H1 (cell line): Measurements from ENCODE around the gene DCAF6. TPM values are rescaled to one million over a fixed set of nuclear protein-coding genes. Genes with fewer than 3 reads are reported as not detected.
"Not testable (repeated sequence)": the region's sequence is repeated elsewhere in the genome, so short reads cannot be mapped to it uniquely, and the experiment has no call there.

Experiments used
- CTCF ChIA-PET: fragments of 300-600 bp; sonication (Branson Sonifier 250); formaldehyde crosslinking; loops from one replicate; lab custom pipeline; 2021; ENCODE audit not compliant: partially characterized antibody; lab: Charles Lee
- POLR2A ChIA-PET: fragments of 300-600 bp; sonication (Branson Sonifier 250); formaldehyde crosslinking; loops from one replicate; lab custom pipeline; 2021; ENCODE audit warnings: inconsistent platforms; ENCODE audit not compliant: partially characterized antibody; lab: Charles Lee
- DNase-seq, 2 experiments: peaks; one replicate each; pipeline versions ENCODE4 v3.0.0 to v3.0.0-alpha.2; 2010 to 2022; ENCODE audit warnings: low spot score in 2 of 2, low read depth in 1 of 2, mixed read lengths in 1 of 2
- FAIRE-seq: peaks from 2 replicates; lab custom pipeline; 2011; peaks lifted over from hg19 to GRCh38; lab: Jason Lieb, UNC
- H2AFZ ChIP-seq: 2 replicates; pipeline ENCODE4 v1.8.1; 2012; ENCODE audit warnings: low read length, inconsistent platforms
- H2AK5ac ChIP-seq: 2 replicates; pipeline ENCODE4 v1.6.1; 2013; ENCODE audit warnings: low read depth, low read length
- H2BK120ac ChIP-seq: replicated peaks from 2 replicates; pipeline ENCODE3; 2013; ENCODE audit warnings: low read depth, low read length, inconsistent platforms
- H2BK12ac ChIP-seq: 2 replicates; pipeline ENCODE4 v1.6.1; 2013; ENCODE audit warnings: low read depth, low read length
- H2BK15ac ChIP-seq: 2 replicates; pipeline ENCODE4 v1.6.1; 2013; ENCODE audit warnings: low read length
- H2BK20ac ChIP-seq: 2 replicates; pipeline ENCODE4 v1.6.1; 2013; ENCODE audit warnings: low read length
- H2BK5ac ChIP-seq: 2 replicates; pipeline ENCODE4 v1.6.1; 2013; ENCODE audit warnings: low read depth, low read length
- H3K14ac ChIP-seq: 2 replicates; pipeline ENCODE4 v1.6.1; 2013; ENCODE audit warnings: inconsistent platforms; ENCODE audit not compliant: insufficient read length
- H3K18ac ChIP-seq: 2 replicates; pipeline ENCODE4 v1.6.1; 2013; ENCODE audit warnings: low read length; ENCODE audit errors: extremely low read depth
- H3K23ac ChIP-seq: 2 replicates; pipeline ENCODE4 v1.6.1; 2013; ENCODE audit warnings: inconsistent platforms; ENCODE audit not compliant: insufficient read length
- H3K23me2 ChIP-seq: 2 replicates; pipeline ENCODE4 v1.6.1; 2013; ENCODE audit warnings: low read depth, low read length
- H3K27ac ChIP-seq: 2 replicates; pipeline ENCODE4 v1.6.1; 2011; ENCODE audit warnings: low read depth, low read length, inconsistent platforms
- H3K27me3 ChIP-seq, 4 experiments: replicated peaks in 1 of 4; 1 replicate in 1 of 4; 2 replicates in 3 of 4; pipeline versions ENCODE4 v1.6.1 to v1.8.1; 2011 to 2013; ENCODE audit warnings: low read length in 3 of 4, mild to moderate bottlenecking in 3 of 4, inconsistent platforms in 2 of 4, mixed read lengths in 2 of 4, moderate library complexity in 1 of 4; ENCODE audit not compliant: control insufficient read depth in 3 of 4, insufficient read depth in 3 of 4; ENCODE audit errors: extremely low read depth in 1 of 4
- H3K36me3 ChIP-seq, 4 experiments: 2 replicates each; pipeline versions ENCODE4 v1.6.1 to v1.8.1; 2011 to 2013; ENCODE audit warnings: mild to moderate bottlenecking in 4 of 4, low read length in 3 of 4, moderate library complexity in 2 of 4, control low read depth in 1 of 4, inconsistent platforms in 1 of 4; ENCODE audit not compliant: insufficient read depth in 4 of 4, control insufficient read depth in 2 of 4
- H3K4ac ChIP-seq: replicated peaks from 2 replicates; pipeline ENCODE3; 2013; ENCODE audit warnings: low read length, low read depth, mixed read lengths, inconsistent platforms; ENCODE audit not compliant: insufficient read length
- H3K4me1 ChIP-seq, 4 experiments: replicated peaks in 1 of 4; 1 replicate in 1 of 4; 2 replicates in 3 of 4; pipeline versions ENCODE4 v1.6.1 to v1.8.1; 2011 to 2013; ENCODE audit warnings: low read length in 3 of 4, inconsistent platforms in 2 of 4, mixed read lengths in 1 of 4; ENCODE audit not compliant: insufficient read depth in 4 of 4, control insufficient read depth in 3 of 4
- H3K4me2 ChIP-seq, 2 experiments: 2 replicates each; pipeline versions ENCODE4 v1.6.1 to v1.8.1; 2011 to 2013; ENCODE audit warnings: low read depth in 2 of 2, low read length in 2 of 2, control low read depth in 1 of 2, inconsistent platforms in 1 of 2, mild to moderate bottlenecking in 1 of 2; ENCODE audit not compliant: insufficient read depth in 1 of 2
- H3K4me3 ChIP-seq, 4 experiments: fragments of 200-600, 300-600 bp in 1 of 4; sonication (generic), shearing (Covaris generic), sonication (Bioruptor Twin) in 1 of 4; 2 replicates each; pipeline versions ENCODE4 v1.5.1 to v1.8.1; 2011 to 2016; ENCODE audit warnings: low read length in 4 of 4, low read depth in 3 of 4, control low read depth in 2 of 4, inconsistent platforms in 2 of 4, mild to moderate bottlenecking in 2 of 4, mixed read lengths in 1 of 4, moderate library complexity in 1 of 4; ENCODE audit not compliant: insufficient read depth in 2 of 4; ENCODE audit errors: extremely low read depth in 1 of 4
- H3K56ac ChIP-seq: replicated peaks from 2 replicates; pipeline ENCODE3; 2013; ENCODE audit warnings: low read depth, mild to moderate bottlenecking, mixed read lengths, low read length, inconsistent platforms; ENCODE audit not compliant: insufficient read length
- H3K79me1 ChIP-seq: 2 replicates; pipeline ENCODE4 v1.6.1; 2013; ENCODE audit warnings: low read depth, low read length, control low read depth
- H3K79me2 ChIP-seq, 2 experiments: 2 replicates each; pipeline versions ENCODE4 v1.6.1 to v1.8.1; 2012 to 2013; ENCODE audit warnings: low read length in 2 of 2, mild to moderate bottlenecking in 2 of 2, inconsistent platforms in 1 of 2; ENCODE audit not compliant: insufficient read depth in 2 of 2, control insufficient read depth in 1 of 2
- H3K9ac ChIP-seq, 4 experiments: replicated peaks in 1 of 4; 1 replicate in 1 of 4; 2 replicates in 3 of 4; pipeline versions ENCODE4 v1.6.1 to v1.8.1; 2011 to 2013; ENCODE audit warnings: low read depth in 3 of 4, low read length in 3 of 4, control low read depth in 2 of 4, mild to moderate bottlenecking in 2 of 4, moderate library complexity in 2 of 4, inconsistent platforms in 1 of 4; ENCODE audit errors: extremely low read depth in 1 of 4
- H3K9me3 ChIP-seq, 2 experiments: 2 replicates each; pipeline versions ENCODE4 v1.6.1 to v1.8.1; 2012 to 2013; ENCODE audit warnings: mild to moderate bottlenecking in 2 of 2, moderate library complexity in 2 of 2, control low read depth in 1 of 2, inconsistent platforms in 1 of 2, low read depth in 1 of 2, low read length in 1 of 2, mixed read lengths in 1 of 2; ENCODE audit not compliant: insufficient read depth in 2 of 2
- H4K20me1 ChIP-seq, 2 experiments: replicated peaks in 1 of 2; 2 replicates each; pipeline versions ENCODE3 to v1.8.1; 2011 to 2013; ENCODE audit warnings: inconsistent platforms in 2 of 2, low read length in 2 of 2, mild to moderate bottlenecking in 1 of 2; ENCODE audit not compliant: insufficient read depth in 2 of 2, control insufficient read depth in 1 of 2
- H4K5ac ChIP-seq: 2 replicates; pipeline ENCODE4 v1.6.1; 2013; ENCODE audit warnings: low read length, low read depth, mixed read lengths, inconsistent platforms; ENCODE audit not compliant: insufficient read length
- H4K8ac ChIP-seq: 2 replicates; pipeline ENCODE4 v1.8.0; 2013; ENCODE audit warnings: mild to moderate bottlenecking, moderate library complexity, low read length, inconsistent platforms; ENCODE audit not compliant: insufficient read depth; ENCODE audit errors: extremely low read depth
- H4K91ac ChIP-seq: replicated peaks from 2 replicates; pipeline ENCODE3; 2013; ENCODE audit warnings: low read length, mixed read lengths, inconsistent platforms; ENCODE audit not compliant: insufficient read length
- WGBS, 2 experiments: shearing (Covaris generic) in 1 of 2; methylation state at CpG; one replicate each; pipeline versions ENCODE4 v1.1.6 to v1.1.7; 2013 to 2015; ENCODE audit warnings: low lambda C conversion rate in 2 of 2, mixed read lengths in 2 of 2, inconsistent platforms in 1 of 2, low coverage in 1 of 2, missing lambda C conversion rate in 1 of 2; ENCODE audit not compliant: insufficient replicate concordance in 2 of 2, insufficient coverage in 1 of 2, insufficient read length in 1 of 2; ENCODE audit errors: extremely low coverage in 1 of 2, missing lambda C conversion rate in 1 of 2; 5-methylcytosine and 5-hydroxymethylcytosine counted together
- polyA plus RNA-seq, 7 experiments: library from polyadenylated mRNA; depleted of rRNA in 3 of 7; stranded (reverse) in 5 of 7; unstranded in 2 of 7; fragments of >200 nt in 5 of 7; fragments of 200-250 nt in 2 of 7; gene quantifications; 1 replicate in 5 of 7; 2 replicates in 1 of 7; 4 replicates in 1 of 7; pipeline versions ENCODE4 v1.2.1 to v1.2.3, GENCODE V29; 2011 to 2013; ENCODE audit warnings: missing spikeins in 2 of 7, mixed read lengths in 2 of 7
- total RNA-seq: library from RNA; stranded (reverse); fragmentation: NEBNext Ultra II Directional; extraction: Animal tissue kit (Norgen Biotek cat#: 25700); gene quantifications from 2 replicates; pipeline ENCODE4 v1.2.1, GENCODE V29; 2021

The DCAF6 gene
- total and polyA plus RNA-seq, 2 of the 8 experiments (the other 6 are each of a cell fraction or from before 2014, with no cell fraction given): 12.3 to 17.4 TPM

DNA sequence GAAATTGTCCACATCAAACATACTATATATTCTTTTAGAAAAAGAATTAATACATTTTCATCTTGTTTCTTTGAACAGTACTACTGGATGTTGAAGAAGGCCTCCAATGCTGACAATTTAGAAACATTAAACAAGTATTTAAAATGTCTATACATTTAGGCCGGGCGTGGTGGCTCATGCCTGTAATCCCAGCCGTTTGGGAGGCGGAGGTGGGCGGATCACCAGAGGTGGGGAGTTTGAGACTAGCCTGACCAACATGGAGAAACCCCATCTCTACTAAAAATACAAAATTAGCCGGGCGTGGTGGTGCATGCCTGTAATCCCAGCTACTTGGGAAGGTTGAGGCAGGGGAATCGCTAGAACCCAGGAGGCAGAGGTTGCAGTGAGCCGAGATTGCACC is 7.6 kb upstream of the DCAF6 start:
- H3K4me1 ChIP-seq, FAIRE-seq, H4K20me1 ChIP-seq, H3K14ac ChIP-seq, H2BK5ac ChIP-seq, H4K5ac ChIP-seq, H2BK12ac ChIP-seq, H3K27me3 ChIP-seq, H3K4me3 ChIP-seq, H2BK15ac ChIP-seq, H3K23ac ChIP-seq, CTCF ChIA-PET, H4K91ac ChIP-seq, H2AFZ ChIP-seq, H3K27ac ChIP-seq, H4K8ac ChIP-seq, H3K23me2 ChIP-seq, H3K4ac ChIP-seq, H2AK5ac ChIP-seq, H3K36me3 ChIP-seq, DNase-seq, H3K9ac ChIP-seq, H3K79me1 ChIP-seq, H3K18ac ChIP-seq, H2BK20ac ChIP-seq, H3K9me3 ChIP-seq, H3K4me2 ChIP-seq, H2BK120ac ChIP-seq, H3K56ac ChIP-seq: not testable (repeated sequence)
- POLR2A ChIA-PET: interaction anchor here (1.6 kb wide), 1 partner anchor 13 kb away, joined by 3 read pairs; no protein-coding TSS in a partner anchor
- H3K79me2 ChIP-seq: peaks cover 0 to 11% of the 10 kb centered on the region in 2 experiments; a peak in 2 of 4 replicates
- 90% methylated on average over 9 of the region's 9 CpGs; no CpG with 5 or more reads in 1 of the 2 experiments for WGBS, 2 experiments
